Karpas-422 (cell line): Measurements from ENCODE around the gene PPFIBP2. TPM values are rescaled to one million over a fixed set of nuclear protein-coding genes. Genes with fewer than 3 reads are reported as not detected.
A peak's percentile ranks its signal among the peaks of the same experiment; 100 is the strongest.

ENCODE experiments used
- DNase-seq: peaks from one replicate; pipeline ENCODE4 v3.0.0-alpha.2; 2015
- H2AFZ ChIP-seq: fragments of 200-600 bp; sonication (generic); 2 replicates; pipeline ENCODE4 v1.6.1; 2014; ENCODE audit warnings: antibody characterized with exemption, low read length, mixed read lengths
- H3K27ac ChIP-seq: fragments of 200-600 bp; sonication (generic); 2 replicates; pipeline ENCODE4 v1.5.1; 2014; ENCODE audit warnings: mild to moderate bottlenecking, low read length, moderate library complexity
- H3K27me3 ChIP-seq: fragments of 200-600 bp; sonication (generic); 2 replicates; pipeline ENCODE4 v1.6.1; 2014; ENCODE audit warnings: low read length, mixed read lengths
- H3K36me3 ChIP-seq: fragments of 200-600 bp; sonication (generic); 2 replicates; pipeline ENCODE4 v1.6.1; 2014; ENCODE audit warnings: low read length, mixed read lengths; ENCODE audit not compliant: insufficient read depth
- H3K4me1 ChIP-seq: fragments of 200-600 bp; sonication (generic); 2 replicates; pipeline ENCODE4 v1.6.1; 2014; ENCODE audit warnings: mild to moderate bottlenecking, low read length, mixed read lengths
- H3K4me2 ChIP-seq: fragments of 200-600 bp; sonication (generic); 2 replicates; pipeline ENCODE4 v1.6.1; 2014; ENCODE audit warnings: low read length, low read depth, mild to moderate bottlenecking; ENCODE audit not compliant: poor library complexity, severe bottlenecking
- H3K4me3 ChIP-seq: fragments of 200-600 bp; sonication (generic); 2 replicates; pipeline ENCODE4 v1.5.1; 2014; ENCODE audit warnings: mild to moderate bottlenecking, antibody characterized with exemption, low read length, mixed read lengths
- H3K79me2 ChIP-seq: fragments of 200-600 bp; sonication (generic); 2 replicates; pipeline ENCODE4 v1.6.1; 2014; ENCODE audit warnings: mild to moderate bottlenecking, low read length, mixed read lengths
- H3K9ac ChIP-seq: fragments of 200-600 bp; sonication (generic); 2 replicates; pipeline ENCODE4 v1.6.0; 2014; ENCODE audit warnings: low read length
- H3K9me2 ChIP-seq: fragments of 200-600 bp; sonication (generic), shearing (Covaris generic); replicated peaks from 2 replicates; pipeline ENCODE4 v1.6.0; 2014; ENCODE audit warnings: mild to moderate bottlenecking, low read length, moderate library complexity; ENCODE audit not compliant: insufficient read depth
- H3K9me3 ChIP-seq: fragments of 300-700, 200-600 bp; sonication (generic); 2 replicates; pipeline ENCODE4 v1.6.1; 2014; ENCODE audit warnings: low read length, mixed read lengths
- H4K20me1 ChIP-seq: fragments of 200-600 bp; sonication (generic); 2 replicates; pipeline ENCODE4 v1.6.1; 2014; ENCODE audit warnings: mild to moderate bottlenecking, antibody characterized with exemption, low read length, low read depth; ENCODE audit not compliant: insufficient read depth
- total RNA-seq: library from RNA; depleted of rRNA; stranded (reverse); fragments of >200 nt; shearing (Covaris generic); gene quantifications from 2 replicates; pipeline ENCODE4 v1.2.3, GENCODE V29; 2014; ENCODE audit warnings: low replicate concordance

PPFIBP2 gene
- total RNA-seq, 1 experiment from 2014 or later, result 36.5 TPM

DNA sequence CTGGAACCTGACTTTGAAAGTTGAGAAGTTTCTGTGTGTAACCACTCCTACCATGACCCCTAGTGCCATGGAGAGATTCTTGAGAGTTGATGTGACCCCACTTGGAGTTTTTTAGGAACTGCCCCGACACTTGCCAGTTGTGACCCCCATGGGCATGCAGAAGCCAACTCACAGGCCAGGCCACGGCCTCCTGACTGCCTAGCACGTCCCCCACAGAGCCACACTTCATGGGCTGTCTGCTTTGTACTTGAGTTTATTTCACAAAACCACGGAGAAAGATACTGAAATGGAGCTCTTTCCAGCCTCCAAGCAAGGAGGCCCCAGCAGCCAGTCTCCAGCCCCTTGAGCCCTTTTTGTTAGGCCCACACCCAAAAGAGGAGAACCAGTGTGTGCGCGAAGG, 151.1 kb downstream of the PPFIBP2 start:
- H2AFZ ChIP-seq, result no peak overlapping the region
- H3K27ac ChIP-seq, result no peak overlapping the region
- no peaks in the 10 kb centered on the region for H3K4me1 ChIP-seq
- H3K36me3 ChIP-seq, result no peaks in the 10 kb centered on the region
- H3K4me2 ChIP-seq, result no peak overlapping the region
- H3K27me3 ChIP-seq, result no peaks in the 10 kb centered on the region
- H3K9me3 ChIP-seq, result no peaks in the 10 kb centered on the region
- no peaks in the 10 kb centered on the region for H3K79me2 ChIP-seq
- no peak overlapping the region for H3K4me3 ChIP-seq
- no peaks in the 10 kb centered on the region for H3K9me2 ChIP-seq
- H3K9ac ChIP-seq, result no peak overlapping the region
- peaks cover 6% of the 10 kb centered on the region; the same call in 1 of the 2 replicates for H4K20me1 ChIP-seq
- no peak for DNase-seq

GRCh38 chr11:7665473-7666291, 151.9 kb downstream of the PPFIBP2 start:
- H3K9me3 ChIP-seq, result no peaks in the 10 kb centered on the region
- DNase-seq, result peak; percentile 92
- H3K4me2 ChIP-seq, result no peak overlapping the region
- H3K4me3 ChIP-seq, result no peak overlapping the region
- H3K79me2 ChIP-seq, result no peaks in the 10 kb centered on the region
- H3K27me3 ChIP-seq, result no peaks in the 10 kb centered on the region
- no peaks in the 10 kb centered on the region for H3K4me1 ChIP-seq
- no peaks in the 10 kb centered on the region for H3K9me2 ChIP-seq
- H3K36me3 ChIP-seq, result no peaks in the 10 kb centered on the region
- no peak overlapping the region for H3K9ac ChIP-seq
- peaks cover 6% of the 10 kb centered on the region; the same call in 1 of the 2 replicates for H4K20me1 ChIP-seq
- H3K27ac ChIP-seq, result no peak overlapping the region
- H2AFZ ChIP-seq, result no peak overlapping the region

DNA sequence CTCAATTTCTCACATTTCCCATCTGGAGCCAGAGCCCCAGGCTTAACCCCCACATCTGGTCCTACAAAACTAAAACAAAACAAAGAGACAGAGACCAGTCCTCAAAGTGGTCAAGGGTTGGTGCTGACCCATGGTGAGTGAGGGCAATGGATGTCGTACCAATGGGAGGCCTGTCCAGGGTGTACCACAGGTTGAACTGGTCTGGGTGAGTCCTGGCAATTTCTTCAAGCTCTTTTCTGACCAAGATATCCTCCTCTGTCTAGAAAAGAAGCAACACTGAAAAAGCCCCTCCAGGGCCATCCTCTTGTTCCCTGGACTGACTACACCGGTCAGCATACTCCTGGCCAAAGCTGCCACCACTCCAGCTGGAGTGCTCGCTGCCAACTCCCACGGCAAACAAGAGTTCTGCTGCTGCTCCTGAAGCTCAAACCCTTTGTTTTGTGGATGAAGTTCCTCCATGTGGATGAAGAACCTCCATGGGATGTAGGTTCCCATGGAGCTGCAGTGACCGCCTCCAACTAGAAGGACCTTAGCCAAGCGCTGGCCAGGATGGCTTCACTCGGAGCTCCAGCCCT, 152.6 kb downstream of the PPFIBP2 start:
- Histone ChIP-seq H3K27me3 (no peaks in the 10 kb centered on the region), H3K4me2 (no peak overlapping the region), H3K4me3 (no peak overlapping the region), H3K4me1 (no peaks in the 10 kb centered on the region), H3K9ac (no peak overlapping the region), H2AFZ (no peak overlapping the region), H3K79me2 (no peaks in the 10 kb centered on the region), H3K9me2 (no peaks in the 10 kb centered on the region), H3K9me3 (no peaks in the 10 kb centered on the region), H3K36me3 (no peaks in the 10 kb centered on the region), H4K20me1 (peaks cover 6% of the 10 kb centered on the region; the same call in 1 of the 2 replicates), H3K27ac (no peak overlapping the region)
- no peak for DNase-seq

- H3K9me2 ChIP-seq, result no peaks in the 10 kb centered on the region
- no peaks in the 10 kb centered on the region for H3K79me2 ChIP-seq
- peaks cover 6% of the 10 kb centered on the region; the same call in 1 of the 2 replicates for H4K20me1 ChIP-seq
- H3K36me3 ChIP-seq, result no peaks in the 10 kb centered on the region
- H3K9ac ChIP-seq, result no peak overlapping the region
- H3K4me1 ChIP-seq, result no peaks in the 10 kb centered on the region
- H3K27me3 ChIP-seq, result no peaks in the 10 kb centered on the region
- H2AFZ ChIP-seq, result no peak overlapping the region
- H3K9me3 ChIP-seq, result no peaks in the 10 kb centered on the region
- DNase-seq, result no peak
- H3K4me3 ChIP-seq, result no peak overlapping the region
- H3K4me2 ChIP-seq, result no peak overlapping the region
- no peak overlapping the region for H3K27ac ChIP-seq
Measured at GRCh38 chr11:7667460-7667859, 153.7 kb downstream of the PPFIBP2 start.

DNA sequence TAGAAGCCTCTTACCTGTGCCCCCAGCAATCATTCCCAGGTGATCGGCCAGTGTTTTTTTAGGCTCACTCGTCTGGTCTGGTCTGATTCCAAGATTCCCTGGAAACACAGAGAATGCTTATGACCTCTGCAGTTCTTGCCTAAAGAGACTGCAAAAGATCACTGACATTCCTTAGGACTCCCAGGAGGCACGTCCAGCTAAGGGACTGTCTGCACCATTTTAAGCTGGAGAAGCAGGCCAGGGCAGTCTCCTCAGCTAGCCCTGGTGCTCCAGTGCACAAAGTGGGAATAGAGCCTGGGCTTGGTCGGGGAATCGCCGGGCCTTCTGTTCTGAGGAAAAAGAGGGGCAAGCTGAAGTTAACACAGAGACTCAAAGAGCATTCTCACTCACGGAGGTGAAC, 154.7 kb downstream of the PPFIBP2 start:
- H3K27me3 ChIP-seq, result no peaks in the 10 kb centered on the region
- DNase-seq, result no peak
- no peaks in the 10 kb centered on the region for H3K36me3 ChIP-seq
- no peak overlapping the region for H3K4me2 ChIP-seq
- no peaks in the 10 kb centered on the region for H3K9me2 ChIP-seq
- no peaks in the 10 kb centered on the region for H3K4me1 ChIP-seq
- no peak overlapping the region for H2AFZ ChIP-seq
- H3K9me3 ChIP-seq, result no peaks in the 10 kb centered on the region
- H4K20me1 ChIP-seq, result peaks cover 6% of the 10 kb centered on the region; the same call in 1 of the 2 replicates
- no peak overlapping the region for H3K4me3 ChIP-seq
- H3K79me2 ChIP-seq, result no peaks in the 10 kb centered on the region
- H3K27ac ChIP-seq, result no peak overlapping the region
- H3K9ac ChIP-seq, result no peak overlapping the region

DNA sequence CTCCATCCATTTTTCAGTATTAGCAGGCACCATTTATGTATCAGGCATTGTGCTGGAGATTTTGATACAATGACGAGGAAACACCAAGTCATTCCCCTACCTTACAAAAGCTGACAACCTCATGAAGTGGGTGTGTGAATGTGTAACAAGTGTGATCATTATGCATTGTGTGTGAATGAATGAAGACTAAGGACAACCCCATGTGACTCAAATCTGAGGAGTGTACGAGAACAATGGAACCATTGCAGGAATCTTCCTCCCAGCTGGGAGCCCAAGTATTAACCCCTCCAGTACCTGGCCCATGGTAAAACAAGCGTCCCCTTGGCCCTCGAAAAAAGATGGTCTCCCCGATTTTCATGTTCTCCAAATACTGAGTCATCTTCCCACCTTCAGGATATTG, 155.1 kb downstream of the PPFIBP2 start:
- Histone ChIP-seq H3K36me3 (no peaks in the 10 kb centered on the region), H3K9ac (no peak overlapping the region), H3K9me2 (no peaks in the 10 kb centered on the region), H3K4me1 (no peaks in the 10 kb centered on the region), H2AFZ (no peak overlapping the region), H4K20me1 (peaks cover 6% of the 10 kb centered on the region; the same call in 1 of the 2 replicates), H3K4me3 (no peak overlapping the region), H3K27me3 (no peaks in the 10 kb centered on the region), H3K9me3 (no peaks in the 10 kb centered on the region), H3K27ac (no peak overlapping the region), H3K4me2 (no peak overlapping the region), H3K79me2 (no peaks in the 10 kb centered on the region)
- DNase-seq, result no peak

GRCh38 chr11:7670641-7671040, 156.8 kb downstream of the PPFIBP2 start:
- Histone ChIP-seq H3K4me2 (no peak overlapping the region), H3K27ac (no peak overlapping the region), H3K4me3 (no peak overlapping the region), H3K4me1 (no peaks in the 10 kb centered on the region), H3K27me3 (no peaks in the 10 kb centered on the region), H2AFZ (no peak overlapping the region), H3K9me2 (no peaks in the 10 kb centered on the region), H3K9me3 (no peaks in the 10 kb centered on the region), H4K20me1 (no peaks in the 10 kb centered on the region), H3K79me2 (no peaks in the 10 kb centered on the region), H3K36me3 (no peaks in the 10 kb centered on the region), H3K9ac (no peak overlapping the region)
- DNase-seq, result no peak

DNA sequence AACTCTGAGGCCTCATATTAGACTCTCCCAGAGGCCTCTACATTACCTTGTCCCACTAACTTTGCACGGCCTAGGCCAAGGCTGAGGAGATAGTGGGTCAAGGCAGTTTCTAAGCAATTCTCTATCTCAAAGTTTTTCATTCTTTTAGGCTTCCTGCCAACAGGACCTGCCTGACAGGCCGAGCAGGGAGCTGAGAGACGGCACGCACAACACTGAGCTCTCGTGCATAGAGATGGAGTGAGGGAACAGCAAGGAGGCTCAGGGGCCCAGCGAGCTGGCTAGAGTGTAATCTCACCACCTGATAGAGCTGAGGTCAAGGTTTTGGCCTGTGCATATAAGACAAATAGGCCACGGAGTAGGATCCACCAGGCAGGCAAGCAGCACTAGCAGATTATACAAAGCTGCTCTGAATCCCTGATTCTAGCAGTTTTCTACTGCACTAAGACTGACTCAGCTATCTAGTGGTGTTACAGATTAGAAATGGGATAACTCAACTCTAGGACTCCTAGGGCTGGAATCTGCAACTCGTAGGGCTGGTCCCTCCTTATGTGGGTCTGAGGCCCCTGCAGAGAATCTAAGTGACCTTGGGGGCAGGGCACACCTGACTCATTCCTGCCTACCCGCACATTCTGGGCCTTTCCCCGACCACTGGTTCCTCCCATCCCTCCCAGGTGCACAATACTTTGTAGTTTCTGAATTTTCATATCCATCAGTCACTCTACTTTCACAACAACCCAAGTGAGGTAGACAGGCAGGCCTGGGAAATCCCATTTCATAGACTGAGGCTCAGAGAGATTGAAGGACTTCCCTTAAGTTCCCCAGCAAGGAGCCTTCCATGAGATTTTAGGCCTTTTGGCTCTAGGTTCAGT, 157.8 kb downstream of the PPFIBP2 start:
- Histone ChIP-seq H3K36me3 (no peaks in the 10 kb centered on the region), H3K9me3 (no peaks in the 10 kb centered on the region), H3K4me2 (no peak overlapping the region), H3K9me2 (no peaks in the 10 kb centered on the region), H3K4me3 (no peak overlapping the region), H3K27me3 (no peaks in the 10 kb centered on the region), H3K27ac (no peak overlapping the region), H3K4me1 (no peaks in the 10 kb centered on the region), H3K79me2 (no peaks in the 10 kb centered on the region), H2AFZ (no peak overlapping the region), H3K9ac (no peak overlapping the region), H4K20me1 (no peaks in the 10 kb centered on the region)
- DNase-seq, result no peak
